Suprapubic skin (tissue), 4 donors: ENCODE measurements around the gene MAP1B.

Source experiments
- CTCF ChIP-seq, 2 donors: fragments of 200-600 bp in 1 of 2; fragments of 450-650 bp in 1 of 2; sonication (generic) in 1 of 2; IDR thresholded peaks; one replicate each; pipeline ENCODE4 v1.5.1; 2016 to 2019; ENCODE audit warnings: antibody characterized with exemption in 2 of 2, mild to moderate bottlenecking in 1 of 2, moderate library complexity in 1 of 2
- POLR2A ChIP-seq, 2 donors: fragments of 450-650 bp; IDR thresholded peaks; one replicate each; pipeline ENCODE4 v1.6.1; 2017; ENCODE audit warnings: antibody characterized with exemption in 2 of 2, mild to moderate bottlenecking in 2 of 2, moderate library complexity in 2 of 2
- POLR2AphosphoS5 ChIP-seq, 3 donors: sonication (generic); formaldehyde crosslinking; IDR thresholded peaks; one replicate each; pipeline ENCODE4 v1.6.1; 2017; ENCODE audit warnings: antibody characterized with exemption in 3 of 3

- no peak for TF ChIP-seq CTCF (IDR thresholded peaks at IDR 0.05)
- TF ChIP-seq POLR2AphosphoS5 (IDR thresholded peaks at IDR 0.05), result no peak
- TF ChIP-seq POLR2A (IDR thresholded peaks at IDR 0.05), result no peak
Measured at GRCh38 chr5:72204946-72205345, 97.7 kb downstream of the MAP1B start.
